GM23248 (cell line): Measurements from ENCODE around the gene TMEM82.

Experiments
- EZH2 ChIP-seq: fragments of 200-600 bp; sonication (generic); IDR thresholded peaks from 2 replicates; pipeline ENCODE4 v1.6.1; 2018; ENCODE audit warnings: antibody characterized with exemption, mild to moderate bottlenecking; ENCODE audit not compliant: insufficient read depth, poor library complexity, severe bottlenecking
- EZH2phosphoT487 ChIP-seq: fragments of 200-600 bp; sonication (generic); IDR thresholded peaks from 2 replicates; pipeline ENCODE4 v1.6.1; 2018; ENCODE audit warnings: antibody characterized with exemption, moderate library complexity, mild to moderate bottlenecking, low read depth; ENCODE audit not compliant: insufficient read depth

GRCh38 chr1:15727021-15727420 lies 15.3 kb upstream of the TMEM82 start:
- TF ChIP-seq EZH2 (no peak), EZH2phosphoT487 (no peak)
